Stimulated activated naive CD4-positive, alpha-beta T cell treated with Interleukin-2 at 50 U/mL for 16 hours (primary cell): ENCODE data around the gene MYOM1.

ENCODE experiments used
- DNase-seq: peaks from one replicate; lab custom pipeline; 2025; lab: John Stamatoyannopoulos, UW

MYOM1 gene

DNA sequence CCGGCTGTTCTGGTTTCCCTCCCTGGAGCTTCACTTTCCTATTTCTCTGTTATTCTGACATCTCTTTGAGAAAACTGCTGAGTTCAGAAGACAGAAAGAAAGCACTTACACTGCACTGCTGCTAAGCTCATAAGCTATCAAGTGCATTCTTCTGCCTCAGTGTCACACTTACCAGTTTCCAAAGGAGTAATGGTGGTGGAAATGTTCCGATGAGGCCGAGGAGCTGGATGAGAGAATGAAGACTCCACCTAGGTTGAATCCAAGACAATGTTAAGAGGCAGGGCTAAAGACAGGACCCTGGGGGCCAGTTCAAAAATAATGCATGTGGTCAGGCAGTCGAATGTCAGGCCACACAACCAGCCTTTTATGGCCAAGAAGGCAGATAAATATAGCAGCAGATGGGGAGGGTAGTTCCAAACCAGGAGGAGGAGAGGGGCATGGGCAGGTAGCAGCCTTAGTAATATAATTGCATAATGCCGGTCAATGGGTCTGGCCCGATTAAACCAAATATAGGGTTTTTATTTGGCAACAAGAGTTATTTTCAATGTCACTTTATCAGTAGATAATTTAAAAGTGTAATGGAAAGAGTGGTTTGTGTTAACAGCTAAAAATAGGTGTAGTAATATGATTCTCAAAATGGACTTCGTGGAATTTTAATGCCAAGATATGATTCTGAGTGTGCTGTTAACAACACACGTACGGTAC, at the start of gene MYOM1:
Gene MYOM1, minus strand, starts transcription at position 338 of the 705 bp plus-strand sequence. CDS start 4,745 bp downstream, outside the sequence.
- no peak for DNase-seq

DNA sequence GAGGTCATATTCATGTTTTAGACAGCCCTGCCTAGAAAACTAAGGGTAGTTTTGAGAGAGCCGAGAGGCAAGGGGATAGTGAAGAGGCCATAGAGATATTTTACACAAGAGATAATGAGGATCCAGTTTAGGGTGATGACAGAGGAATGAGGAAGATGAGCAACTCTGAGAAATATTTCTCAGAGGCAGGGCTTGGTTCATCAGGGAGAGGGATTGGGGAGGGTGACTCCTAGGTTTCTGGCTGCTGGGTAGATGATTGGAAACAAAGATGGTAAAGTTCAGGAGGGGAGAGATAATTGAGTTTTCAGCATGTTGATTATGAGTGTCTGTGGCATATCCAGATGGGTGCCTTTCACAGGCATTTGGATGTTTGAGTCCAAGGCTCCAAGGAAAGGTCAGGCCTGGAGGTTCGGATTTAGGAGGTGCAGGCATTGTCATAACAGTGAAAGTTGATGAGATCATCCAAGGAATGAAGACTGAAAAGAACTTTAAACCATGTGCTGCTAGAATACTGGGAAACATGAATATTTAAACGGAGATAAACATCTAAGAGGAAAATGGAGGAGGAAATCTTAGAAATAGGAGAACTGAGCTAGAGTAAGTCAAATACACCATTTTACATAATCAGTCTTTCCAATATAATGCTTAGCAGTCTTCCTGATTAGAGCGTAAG, 49.6 kb upstream of the MYOM1 start:
- DNase-seq, result no peak

GRCh38 chr18:3268306-3268705, 48.5 kb upstream of the MYOM1 start:
- DNase-seq, result no peak

GRCh38 chr18:3266062-3266608, 46.4 kb upstream of the MYOM1 start:
- DNase-seq, result no peak

GRCh38 chr18:3265564-3266033, 45.8 kb upstream of the MYOM1 start:
- DNase-seq, result no peak

GRCh38 chr18:3264362-3264761, 44.6 kb upstream of the MYOM1 start:
- no peak for DNase-seq

GRCh38 chr18:3263132-3263700, 43.4 kb upstream of the MYOM1 start:
- DNase-seq, result no peak

GRCh38 chr18:3262234-3263131, 42.7 kb upstream of the MYOM1 start:
- DNase-seq, result peak; percentile 10

DNA sequence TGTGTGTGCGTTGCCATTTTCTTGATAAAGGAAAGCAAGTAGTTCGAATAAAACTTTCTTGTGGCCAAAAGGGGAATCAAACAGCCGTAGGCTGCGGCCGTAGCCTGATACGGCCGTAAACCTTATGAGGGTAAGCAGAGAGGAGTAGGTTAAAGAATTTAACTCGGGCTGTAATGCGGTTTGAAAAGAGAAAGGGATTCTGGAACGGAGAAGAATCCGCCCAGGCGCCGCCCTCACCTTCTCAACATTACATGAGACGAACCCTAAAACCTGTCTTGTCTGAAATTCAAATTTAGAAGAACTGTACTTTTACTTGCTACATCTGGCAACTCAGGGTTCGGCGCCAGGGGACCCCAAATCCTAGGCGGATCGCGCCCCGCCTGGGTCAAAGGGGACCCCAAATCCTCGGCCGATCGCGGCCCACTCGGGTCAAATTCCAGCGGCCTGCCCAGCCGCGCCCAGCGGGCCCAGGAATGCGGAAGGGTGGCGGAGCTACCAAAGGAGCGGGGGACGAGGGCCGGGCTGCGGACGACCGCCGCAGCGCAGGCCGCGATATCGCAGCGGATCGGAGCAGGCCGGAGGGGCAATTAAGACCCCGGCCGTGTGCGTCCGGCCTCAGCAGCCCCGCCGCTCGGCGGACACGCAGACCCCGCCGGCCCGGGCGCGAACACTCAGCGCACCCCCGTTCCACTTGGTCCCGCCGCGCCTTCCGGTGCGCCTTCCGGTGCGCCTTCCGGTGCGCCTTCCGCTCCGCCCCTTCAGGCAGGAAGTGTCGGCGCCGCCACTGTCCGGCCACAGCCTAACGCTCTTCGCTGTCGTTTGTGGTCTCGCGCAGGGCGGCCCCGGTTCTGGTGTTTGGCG, 41.8 kb upstream of the MYOM1 start, which contains the start of gene MYL12B:
Gene MYL12B, plus strand, starts transcription at position 761 of the 861 bp plus-strand sequence. CDS start 10,766 bp downstream, outside the sequence.
- peak; percentile 73 for DNase-seq

DNA sequence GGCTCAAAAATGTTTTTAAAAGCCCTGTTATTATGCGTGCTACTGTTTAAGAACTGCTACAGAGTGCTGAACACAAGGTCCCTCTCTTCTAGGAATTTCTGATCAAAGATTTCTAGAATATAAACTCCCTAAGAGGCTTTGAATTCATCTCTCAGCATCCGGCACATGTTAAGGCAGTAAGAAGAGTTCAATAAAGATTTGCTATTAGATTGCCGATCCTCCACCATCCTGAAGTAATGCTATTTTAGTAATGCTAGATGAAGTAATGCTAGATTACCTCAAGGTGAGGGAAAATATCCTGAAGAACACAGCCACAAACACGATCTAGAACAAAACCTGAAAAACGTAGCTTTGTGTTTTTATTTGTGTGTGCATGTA, 41.2 kb upstream of the MYOM1 start:
- DNase-seq, result no peak

- no peak for DNase-seq
Observed at GRCh38 chr18:3257627-3258120, 37.9 kb upstream of the MYOM1 start.

- DNase-seq, result no peak
Observed at GRCh38 chr18:3256693-3257626, 37.2 kb upstream of the MYOM1 start.

DNA sequence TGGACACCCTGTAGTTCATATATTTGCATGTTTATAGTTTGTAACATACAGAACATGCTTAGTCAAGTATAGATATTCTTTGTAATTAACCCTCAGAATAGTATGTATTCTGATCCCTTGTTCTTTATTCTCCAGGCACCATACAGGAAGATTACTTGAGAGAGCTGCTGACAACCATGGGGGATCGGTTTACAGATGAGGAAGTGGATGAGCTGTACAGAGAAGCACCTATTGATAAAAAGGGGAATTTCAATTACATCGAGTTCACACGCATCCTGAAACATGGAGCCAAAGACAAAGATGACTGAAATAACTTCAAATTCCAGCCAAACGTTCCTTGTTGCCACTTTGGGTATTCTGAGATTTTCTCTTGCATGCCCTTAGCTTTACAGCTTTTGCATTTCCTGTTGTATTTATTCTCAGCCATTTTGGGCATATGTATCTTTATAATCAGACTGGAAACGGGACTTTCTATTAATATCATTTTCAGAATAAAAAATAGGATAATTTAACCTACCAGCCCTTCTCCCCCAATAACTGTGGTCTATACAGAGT, 35.9 kb upstream of the MYOM1 start:
- DNase-seq, result no peak

DNA sequence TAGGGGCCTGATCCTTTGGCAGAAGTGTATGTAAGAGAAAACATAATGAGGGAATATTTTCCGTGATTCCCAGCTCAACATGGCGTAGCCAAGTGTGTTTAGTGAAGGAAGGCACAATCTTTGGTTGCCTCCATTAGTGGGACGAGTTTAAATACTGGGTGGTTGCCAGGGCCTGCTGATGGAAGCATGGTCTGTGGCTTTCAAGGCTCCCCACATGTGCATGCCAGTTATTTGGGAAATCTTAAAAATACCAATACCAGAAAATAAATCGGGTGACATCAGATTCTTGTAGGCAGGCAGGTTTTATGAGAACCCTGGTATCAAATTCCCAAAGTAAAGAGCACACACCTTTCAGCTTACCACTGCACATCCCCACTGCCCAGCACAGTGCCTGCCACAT, 35.0 kb upstream of the MYOM1 start:
- DNase-seq, result no peak

GRCh38 chr18:3252843-3253242, 33.1 kb upstream of the MYOM1 start:
- DNase-seq, result no peak

DNA sequence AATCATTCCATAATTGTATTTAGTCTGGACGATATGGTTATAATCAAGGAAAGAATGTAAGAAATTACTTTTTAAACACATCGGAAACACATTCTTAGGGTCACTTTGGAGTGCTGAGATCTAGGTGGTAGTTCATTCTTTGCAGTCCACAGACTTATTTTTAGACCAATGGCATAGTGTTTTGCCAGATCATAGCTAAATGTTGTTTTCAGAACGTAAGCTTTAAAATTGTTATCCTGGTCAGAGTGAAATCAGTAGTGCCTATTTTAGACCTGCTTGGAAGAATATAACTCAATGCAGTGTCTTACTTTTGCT, 32.2 kb upstream of the MYOM1 start:
- DNase-seq, result no peak

DNA sequence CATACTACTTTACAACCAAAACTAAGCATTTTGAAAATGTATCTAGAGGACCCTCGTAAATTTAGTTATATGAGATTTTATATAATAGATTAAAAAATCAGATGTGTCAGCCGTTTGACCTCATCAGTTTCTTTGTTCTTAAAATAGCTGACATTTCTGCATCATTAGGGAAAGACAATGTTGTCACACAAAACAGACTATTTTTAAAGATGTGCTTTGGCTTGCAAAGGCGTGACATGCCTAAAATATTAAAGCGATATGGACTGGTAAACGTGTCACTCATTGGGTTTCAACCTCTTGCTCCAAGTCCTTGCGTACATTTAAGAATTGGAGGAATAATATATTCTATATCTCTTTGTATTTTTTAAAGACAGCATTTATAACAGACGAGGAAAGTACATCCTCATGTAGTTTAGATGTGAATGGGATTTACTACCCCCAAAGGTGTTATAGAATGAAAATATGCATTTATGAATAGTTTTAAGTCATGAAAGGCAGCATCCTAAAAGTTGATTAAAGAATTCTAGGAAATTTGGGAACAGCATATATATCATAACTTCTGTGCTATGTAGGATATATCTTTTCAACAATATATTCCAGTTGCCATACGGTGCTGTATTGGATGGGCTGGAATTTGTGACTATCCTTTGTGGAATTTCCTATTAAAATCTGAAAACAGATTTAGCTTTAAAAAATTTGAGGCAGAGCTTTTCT, 31.6 kb upstream of the MYOM1 start:
- DNase-seq, result no peak

DNA sequence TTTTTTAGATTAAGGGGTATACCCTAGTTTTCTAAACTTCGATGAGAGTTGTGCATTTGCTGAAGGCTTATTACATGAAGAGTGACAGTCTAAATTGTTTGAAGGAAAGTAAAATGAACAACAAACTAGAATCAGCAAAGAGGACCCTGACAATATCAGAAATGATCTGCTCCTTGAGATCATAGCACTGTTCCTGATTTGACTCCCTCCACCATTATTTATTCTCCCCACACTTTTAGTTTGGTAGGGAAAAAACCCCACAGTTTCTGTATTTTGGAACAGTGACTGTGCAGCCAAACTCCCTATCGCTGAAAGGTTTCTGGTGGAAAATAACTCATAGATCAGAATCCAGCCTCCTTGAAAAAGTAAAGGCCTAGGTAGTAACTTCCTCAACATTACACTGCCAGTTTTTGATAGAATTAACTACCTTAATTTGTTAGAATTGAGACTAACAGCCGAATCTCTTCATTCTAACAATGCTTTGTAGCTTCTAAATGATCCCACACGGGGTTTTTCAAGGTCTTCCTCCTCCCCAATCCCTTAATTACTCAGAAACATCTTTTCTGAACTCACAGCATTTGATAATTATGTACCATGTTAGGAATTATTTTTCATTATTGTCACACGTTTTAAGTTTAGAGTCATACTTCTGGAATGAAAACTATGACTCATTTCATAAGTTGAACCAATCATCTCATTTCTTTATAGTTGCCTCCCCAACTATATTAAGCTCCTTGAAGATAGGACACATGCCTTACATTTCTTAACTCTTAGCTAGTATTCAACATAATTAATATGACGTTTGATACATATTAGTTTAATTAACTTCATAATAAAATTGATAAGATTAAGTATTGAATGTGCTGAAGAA, 30.7 kb upstream of the MYOM1 start:
- DNase-seq, result no peak
